K562 (cell line): ENCODE measurements around the gene DSG1. TPM values are rescaled to one million over a fixed set of nuclear protein-coding genes. Genes with fewer than 3 reads are reported as not detected.

Source experiments
- ATAC-seq: fragments of 200-7000 bp; cut with Tn5 transposase; 3 replicates; pipeline ENCODE4 v1.9.1; 2020; ENCODE audit warnings: moderate library complexity
- BruUV-seq: library from RNA; stranded (reverse); fragments of 400-500 nt; replicated peaks from 2 replicates; lab custom pipeline; 2021; lab: Mats Ljungman, UMichigan
- CTCF ChIA-PET: fragments of 300-600 bp; formaldehyde crosslinking; extraction: SDS; loops from one replicate; lab custom pipeline; 2021; ENCODE audit warnings: low intra/inter-chr PET ratio; lab: Yijun Ruan, JAX
- POLR2A ChIA-PET: fragments of 300-600, 350-650 bp; sonication (Branson Sonifier 250); formaldehyde crosslinking; extraction: SDS; loops from one replicate; lab custom pipeline; 2021; ENCODE audit warnings: antibody characterized with exemption, inconsistent platforms; lab: Yijun Ruan, JAX
- DNase-seq, 4 experiments: peaks; one replicate each; pipeline versions ENCODE4 v3.0.0 to v3.0.0-alpha.2; 2011 to 2018; ENCODE audit warnings: low spot score in 3 of 4, mixed read lengths in 3 of 4; ENCODE audit errors: extremely low read depth in 1 of 4
- FAIRE-seq: peaks from 2 replicates; lab custom pipeline; 2011; peaks lifted over from hg19 to GRCh38; lab: Jason Lieb, UNC
- H2AFZ ChIP-seq: 2 replicates; pipeline ENCODE4 v1.6.0; 2011; ENCODE audit warnings: low read depth, low read length, control low read depth, inconsistent platforms
- H3K27ac ChIP-seq: fragments of 200-600 bp; 3 replicates; pipeline ENCODE4 v1.8.0; 2011; ENCODE audit warnings: low read depth, mild to moderate bottlenecking, control low read depth, inconsistent platforms, low read length, moderate library complexity, mixed read lengths; ENCODE audit errors: extremely low read depth
- H3K27me3 ChIP-seq, 2 experiments: fragments of 300-600 bp in 1 of 2; 2 replicates in 1 of 2; 3 replicates in 1 of 2; pipeline versions ENCODE4 v1.6.0 to v1.8.0; 2011; ENCODE audit warnings: inconsistent platforms in 2 of 2, low read length in 2 of 2, mild to moderate bottlenecking in 1 of 2, mixed read lengths in 1 of 2, moderate library complexity in 1 of 2; ENCODE audit not compliant: control insufficient read depth in 2 of 2, insufficient read depth in 2 of 2
- H3K36me3 ChIP-seq: fragments of 300-600 bp; 3 replicates; pipeline ENCODE4 v1.8.0; 2011; ENCODE audit warnings: mild to moderate bottlenecking, low read length, inconsistent platforms; ENCODE audit not compliant: control insufficient read depth, insufficient read depth
- H3K4me1 ChIP-seq, 2 experiments: fragments of 200-600 bp in 1 of 2; replicated peaks in 1 of 2; 2 replicates in 1 of 2; 3 replicates in 1 of 2; pipeline versions ENCODE4 v1.5.1 to v1.8.0; 2011; ENCODE audit warnings: inconsistent platforms in 2 of 2, low read length in 2 of 2, mild to moderate bottlenecking in 1 of 2, mixed read lengths in 1 of 2, moderate library complexity in 1 of 2; ENCODE audit not compliant: control insufficient read depth in 2 of 2, insufficient read depth in 2 of 2
- H3K4me2 ChIP-seq: 2 replicates; pipeline ENCODE4 v1.6.1; 2011; ENCODE audit warnings: low read length, control low read depth, inconsistent platforms, mixed read lengths; ENCODE audit not compliant: insufficient read depth
- H3K4me3 ChIP-seq: fragments of 200-600 bp; sonication (generic), shearing (Covaris generic); 2 replicates; pipeline ENCODE4 v1.5.1; 2016; ENCODE audit warnings: control low read depth, inconsistent platforms
- H3K79me2 ChIP-seq: fragments of 200-600 bp; 3 replicates; pipeline ENCODE4 v1.8.0; 2011; ENCODE audit warnings: low read length, inconsistent platforms; ENCODE audit not compliant: control insufficient read depth, insufficient read depth
- H3K9ac ChIP-seq, 2 experiments: 2 replicates each; pipeline versions ENCODE4 v1.6.0 to v1.6.1; 2011; ENCODE audit warnings: low read depth in 2 of 2, low read length in 2 of 2, control low read depth in 1 of 2, inconsistent platforms in 1 of 2, mild to moderate bottlenecking in 1 of 2, mixed read lengths in 1 of 2; ENCODE audit not compliant: insufficient read depth in 1 of 2
- H3K9me1 ChIP-seq: one replicate; pipeline ENCODE4 v1.6.0; 2011; ENCODE audit warnings: inconsistent platforms, mild to moderate bottlenecking, low read length, moderate library complexity; ENCODE audit not compliant: control insufficient read depth, insufficient read depth
- H3K9me3 ChIP-seq: replicated peaks from 2 replicates; pipeline ENCODE4 v1.5.1; 2011; ENCODE audit warnings: low read depth, low read length, inconsistent platforms; ENCODE audit not compliant: control insufficient read depth, insufficient read depth
- H4K20me1 ChIP-seq: replicated peaks from 2 replicates; pipeline ENCODE4 v1.6.1; 2011; ENCODE audit warnings: low read length, inconsistent platforms, mixed read lengths; ENCODE audit not compliant: control insufficient read depth, insufficient read depth
- ADNP ChIP-seq: fragments of 200-800 bp; sonication (Bioruptor generic); IDR thresholded peaks from 2 replicates; pipeline ENCODE4 v1.6.1; 2016; ENCODE audit warnings: missing genetic modification characterization, missing compliant biosample characterization
- EGR1 ChIP-seq: fragments of 450-650 bp; conservative IDR thresholded peaks from 2 replicates; pipeline ENCODE4 v1.6.1; 2017; ENCODE audit warnings: mild to moderate bottlenecking
- FOXK2 ChIP-seq, 2 experiments: fragments of 450-650 bp; IDR thresholded peaks in 1 of 2; conservative IDR thresholded peaks in 1 of 2; 2 replicates each; pipeline ENCODE4 v1.6.1; 2016; ENCODE audit warnings: low read depth in 2 of 2, mild to moderate bottlenecking in 1 of 2
- HNRNPH1 ChIP-seq: fragments of 200-400 bp; formaldehyde crosslinking; optimal IDR thresholded peaks from 2 replicates; pipeline ENCODE3; 2017; ENCODE audit warnings: low read depth, mild to moderate bottlenecking, low read length, moderate library complexity
- MAFF ChIP-seq: IDR thresholded peaks from 2 replicates; pipeline ENCODE4 v1.6.1; 2012; ENCODE audit warnings: low read length, improper control_type of control experiment
- POLR2AphosphoS5 ChIP-seq: IDR thresholded peaks from 2 replicates; pipeline ENCODE4 v1.6.1; 2011; ENCODE audit warnings: mild to moderate bottlenecking, low read depth, low read length, moderate library complexity; ENCODE audit not compliant: control insufficient read depth, insufficient read depth
- SRSF3 ChIP-seq: fragments of 200-400 bp; formaldehyde crosslinking; IDR thresholded peaks from 2 replicates; pipeline ENCODE4 v1.6.1; 2016; ENCODE audit warnings: mild to moderate bottlenecking, low read length, moderate library complexity; ENCODE audit not compliant: insufficient read depth
- WGBS: fragments of 100-300 bp; shearing (Covaris generic); methylation state at CpG from one replicate; pipeline ENCODE4 v1.1.6; 2016; ENCODE audit warnings: low coverage, mixed read lengths; ENCODE audit not compliant: insufficient coverage; ENCODE audit errors: missing lambda C conversion rate; 5-methylcytosine and 5-hydroxymethylcytosine counted together
- in situ Hi-C: fragments of 300-500 bp; cut with MboI; formaldehyde crosslinking; loops from 4 replicates; pipeline ENCODE4 v1.15.0; 2018; ENCODE audit warnings: inconsistent platforms, mixed read lengths
- intact Hi-C: fragments of 100-400 bp; cut with micrococcal nuclease; formaldehyde crosslinking; loops from 2 replicates; pipeline ENCODE4 v1.14.2; 2022
- polyA plus RNA-seq, 8 experiments: library from polyadenylated mRNA; depleted of rRNA in 4 of 8; stranded (reverse) in 5 of 8; unstranded in 3 of 8; fragments of >200 nt; fragmentation: Nextera tagmentation in 2 of 8; fragmentation: Illumina TruSeq in 1 of 8; extraction: Ambion mirVana in 2 of 8; extraction: Trizol in 1 of 8; gene quantifications; 2 replicates each; pipeline versions ENCODE4 v1.2.1 to v1.2.3, GENCODE V29; 2011 to 2014; ENCODE audit warnings: inconsistent platforms in 1 of 8, missing spikeins in 1 of 8
- total RNA-seq, 7 experiments: library from RNA; depleted of rRNA in 6 of 7; stranded (reverse); fragments of >200 nt in 6 of 7; fragmentation: Illumina TruSeq in 2 of 7; extraction: Trizol in 2 of 7; gene quantifications; 2 replicates each; pipeline versions ENCODE4 v1.2.1 to v1.2.3, GENCODE V29; 2011 to 2021; ENCODE audit warnings: low replicate concordance in 1 of 7
- TF ChIP-seq, protein P1 (sequence below): sonication (generic); formaldehyde crosslinking; IDR thresholded peaks from 2 replicates; pipeline ENCODE4 v1.8.1; 2022; ENCODE audit warnings: missing genetic modification reagents

DSG1 gene
- total and polyA plus RNA-seq, 9 of the 15 experiments (the other 6 are each of a cell fraction or from before 2014, with no cell fraction given), result 0.03 to 0.26 (median 0.15) TPM; not detected in 1

DNA sequence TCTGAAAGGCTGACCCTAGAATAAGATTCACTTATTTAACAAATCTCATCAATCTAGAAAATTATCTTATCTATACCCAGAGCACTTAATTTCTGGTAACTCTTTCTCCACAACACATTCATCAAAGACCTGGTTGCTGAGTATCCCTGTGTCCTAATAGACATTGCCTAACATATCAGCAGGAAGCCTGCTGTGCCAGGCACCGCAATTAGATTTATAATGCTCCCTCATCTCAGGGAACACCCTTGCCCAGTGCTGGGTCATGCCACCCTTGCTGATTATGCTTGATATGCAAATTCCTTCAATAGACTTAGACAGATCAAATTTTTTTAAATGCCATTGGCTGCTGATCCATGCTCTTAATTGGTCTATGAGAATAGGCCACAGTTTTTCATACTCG, 3.8 kb downstream of the DSG1 start:
- Histone ChIP-seq H2AFZ (no peak overlapping the region), H3K9me3 (no peaks in the 10 kb centered on the region), H3K4me2 (no peak overlapping the region), H4K20me1 (no peaks in the 10 kb centered on the region), H3K9me1 (no peaks in the 10 kb centered on the region), H3K27me3 (no peaks in the 10 kb centered on the region), H3K79me2 (no peaks in the 10 kb centered on the region), H3K4me3 (no peak overlapping the region), H3K27ac (no peak overlapping the region), H3K36me3 (no peaks in the 10 kb centered on the region), H3K9ac (no peak overlapping the region), H3K4me1 (no peaks in the 10 kb centered on the region)
- in situ Hi-C loops (no loop called here), intact Hi-C loops (no loop called here)
- POLR2A ChIA-PET, result no interaction called here
- WGBS, result 0% methylated on average over 2 of the region's 2 CpGs
- DNase-seq, result no peak
- ATAC-seq, result no peak
- CTCF ChIA-PET, result no interaction called here
- TF ChIP-seq SRSF3 (no peak), MAFF (no peak), HNRNPH1 (no peak), EGR1 (no peak), ADNP (tag) (no peak), POLR2AphosphoS5 (no peak), FOXK2 (conservative IDR thresholded peaks at IDR 0.05 in 1 of 2, IDR thresholded peaks at IDR 0.05 in 1 of 2; ENCODE audit: low read depth in 2 of 2) (no peak)
- TF ChIP-seq, protein P1, sequence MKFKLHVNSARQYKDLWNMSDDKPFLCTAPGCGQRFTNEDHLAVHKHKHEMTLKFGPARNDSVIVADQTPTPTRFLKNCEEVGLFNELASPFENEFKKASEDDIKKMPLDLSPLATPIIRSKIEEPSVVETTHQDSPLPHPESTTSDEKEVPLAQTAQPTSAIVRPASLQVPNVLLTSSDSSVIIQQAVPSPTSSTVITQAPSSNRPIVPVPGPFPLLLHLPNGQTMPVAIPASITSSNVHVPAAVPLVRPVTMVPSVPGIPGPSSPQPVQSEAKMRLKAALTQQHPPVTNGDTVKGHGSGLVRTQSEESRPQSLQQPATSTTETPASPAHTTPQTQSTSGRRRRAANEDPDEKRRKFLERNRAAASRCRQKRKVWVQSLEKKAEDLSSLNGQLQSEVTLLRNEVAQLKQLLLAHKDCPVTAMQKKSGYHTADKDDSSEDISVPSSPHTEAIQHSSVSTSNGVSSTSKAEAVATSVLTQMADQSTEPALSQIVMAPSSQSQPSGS (CRISPR knock-in tag), result no peak
- FAIRE-seq, result no peak
- no TSS peak for BruUV-seq
